WTC11 (cell line): ENCODE data around the gene FBH1.

Experiments used
- ESRRA ChIP-seq: sonication (generic); formaldehyde crosslinking; IDR thresholded peaks from 2 replicates; pipeline ENCODE4 v1.8.1; 2022; ENCODE audit warnings: mild to moderate bottlenecking, missing genetic modification reagents, borderline replicate concordance
- FOXP1 ChIP-seq: sonication (generic); formaldehyde crosslinking; IDR thresholded peaks from 2 replicates; pipeline ENCODE4 v1.8.0; 2022; ENCODE audit warnings: missing genetic modification reagents, mild to moderate bottlenecking, moderate library complexity, borderline replicate concordance
- GABPB1 ChIP-seq: sonication (generic); formaldehyde crosslinking; IDR thresholded peaks from 2 replicates; pipeline ENCODE4 v1.8.1; 2023; ENCODE audit warnings: mild to moderate bottlenecking, missing genetic modification reagents
- JUN ChIP-seq: sonication (generic); formaldehyde crosslinking; IDR thresholded peaks from 2 replicates; pipeline ENCODE4 v1.8.0; 2023; ENCODE audit warnings: mild to moderate bottlenecking, missing genetic modification reagents
- MAX ChIP-seq: sonication (generic); formaldehyde crosslinking; IDR thresholded peaks from 2 replicates; pipeline ENCODE4 v1.8.0; 2022; ENCODE audit warnings: mild to moderate bottlenecking, missing genetic modification reagents
- SMAD3 ChIP-seq: sonication (generic); formaldehyde crosslinking; IDR thresholded peaks from 2 replicates; pipeline ENCODE4 v1.8.0; 2022; ENCODE audit warnings: missing genetic modification reagents, mild to moderate bottlenecking, borderline replicate concordance
- TEAD1 ChIP-seq: sonication (generic); formaldehyde crosslinking; IDR thresholded peaks from 2 replicates; pipeline ENCODE4 v1.8.0; 2022; ENCODE audit warnings: mild to moderate bottlenecking, missing genetic modification reagents
- TP53 ChIP-seq: sonication (generic); formaldehyde crosslinking; IDR thresholded peaks from 2 replicates; pipeline ENCODE4 v1.8.1; 2023; ENCODE audit warnings: mild to moderate bottlenecking, missing genetic modification reagents
- ZNF416 ChIP-seq: fragments of 250-450 bp; sonication (Bioruptor Pico); IDR thresholded peaks from 2 replicates; pipeline ENCODE4 v1.9.0; 2021; ENCODE audit warnings: mild to moderate bottlenecking, inconsistent platforms
- TF ChIP-seq, protein P1 (sequence below): fragments of 200-600 bp; IDR thresholded peaks from 2 replicates; pipeline ENCODE4 v1.8.0; 2022; ENCODE audit warnings: antibody characterized with exemption
- TF ChIP-seq, protein P2 (sequence below): sonication (generic); formaldehyde crosslinking; conservative IDR thresholded peaks from 2 replicates; pipeline ENCODE4 v1.8.1; 2022; ENCODE audit warnings: mild to moderate bottlenecking, missing genetic modification reagents
- TF ChIP-seq, protein P3 (sequence below): sonication (generic); formaldehyde crosslinking; IDR thresholded peaks from 2 replicates; pipeline ENCODE4 v1.8.1; 2022; ENCODE audit warnings: low read depth, missing genetic modification reagents, borderline replicate concordance

- TF ChIP-seq, protein P1, sequence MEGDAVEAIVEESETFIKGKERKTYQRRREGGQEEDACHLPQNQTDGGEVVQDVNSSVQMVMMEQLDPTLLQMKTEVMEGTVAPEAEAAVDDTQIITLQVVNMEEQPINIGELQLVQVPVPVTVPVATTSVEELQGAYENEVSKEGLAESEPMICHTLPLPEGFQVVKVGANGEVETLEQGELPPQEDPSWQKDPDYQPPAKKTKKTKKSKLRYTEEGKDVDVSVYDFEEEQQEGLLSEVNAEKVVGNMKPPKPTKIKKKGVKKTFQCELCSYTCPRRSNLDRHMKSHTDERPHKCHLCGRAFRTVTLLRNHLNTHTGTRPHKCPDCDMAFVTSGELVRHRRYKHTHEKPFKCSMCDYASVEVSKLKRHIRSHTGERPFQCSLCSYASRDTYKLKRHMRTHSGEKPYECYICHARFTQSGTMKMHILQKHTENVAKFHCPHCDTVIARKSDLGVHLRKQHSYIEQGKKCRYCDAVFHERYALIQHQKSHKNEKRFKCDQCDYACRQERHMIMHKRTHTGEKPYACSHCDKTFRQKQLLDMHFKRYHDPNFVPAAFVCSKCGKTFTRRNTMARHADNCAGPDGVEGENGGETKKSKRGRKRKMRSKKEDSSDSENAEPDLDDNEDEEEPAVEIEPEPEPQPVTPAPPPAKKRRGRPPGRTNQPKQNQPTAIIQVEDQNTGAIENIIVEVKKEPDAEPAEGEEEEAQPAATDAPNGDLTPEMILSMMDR, result no peak
- TF ChIP-seq GABPB1 (no peak), TP53 (CRISPR knock-in tag) (no peak), ZNF416 (CRISPR knock-in tag) (no peak), MAX (CRISPR knock-in tag) (no peak), TEAD1 (CRISPR knock-in tag) (no peak), JUN (CRISPR knock-in tag) (no peak), SMAD3 (CRISPR knock-in tag) (no peak), ESRRA (CRISPR knock-in tag) (no peak), FOXP1 (CRISPR knock-in tag) (no peak)
- TF ChIP-seq, protein P2, sequence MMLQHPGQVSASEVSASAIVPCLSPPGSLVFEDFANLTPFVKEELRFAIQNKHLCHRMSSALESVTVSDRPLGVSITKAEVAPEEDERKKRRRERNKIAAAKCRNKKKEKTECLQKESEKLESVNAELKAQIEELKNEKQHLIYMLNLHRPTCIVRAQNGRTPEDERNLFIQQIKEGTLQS (CRISPR knock-in tag), result no peak
- TF ChIP-seq, protein P3, sequence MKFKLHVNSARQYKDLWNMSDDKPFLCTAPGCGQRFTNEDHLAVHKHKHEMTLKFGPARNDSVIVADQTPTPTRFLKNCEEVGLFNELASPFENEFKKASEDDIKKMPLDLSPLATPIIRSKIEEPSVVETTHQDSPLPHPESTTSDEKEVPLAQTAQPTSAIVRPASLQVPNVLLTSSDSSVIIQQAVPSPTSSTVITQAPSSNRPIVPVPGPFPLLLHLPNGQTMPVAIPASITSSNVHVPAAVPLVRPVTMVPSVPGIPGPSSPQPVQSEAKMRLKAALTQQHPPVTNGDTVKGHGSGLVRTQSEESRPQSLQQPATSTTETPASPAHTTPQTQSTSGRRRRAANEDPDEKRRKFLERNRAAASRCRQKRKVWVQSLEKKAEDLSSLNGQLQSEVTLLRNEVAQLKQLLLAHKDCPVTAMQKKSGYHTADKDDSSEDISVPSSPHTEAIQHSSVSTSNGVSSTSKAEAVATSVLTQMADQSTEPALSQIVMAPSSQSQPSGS, result no peak
These were observed 63.6 kb downstream of the FBH1 start for GRCh38 chr10:5953676-5954075.
